GM19043 (cell line): ENCODE measurements around the gene CHCHD6.

Source experiments
- ATAC-seq: cut with Tn5 transposase; IDR thresholded peaks from one replicate; pipeline ENCODE4 v1.9.1; 2021; ENCODE audit warnings: low read depth; ENCODE audit not compliant: unreplicated experiment

The CHCHD6 gene

GRCh38 chr3:126965526-126966080, 261.6 kb downstream of the CHCHD6 start:
- no peak for ATAC-seq

GRCh38 chr3:126967386-126967785, 263.3 kb downstream of the CHCHD6 start:
- ATAC-seq, result no peak

- no peak for ATAC-seq
Measured at GRCh38 chr3:126968391-126969390, 264.7 kb downstream of the CHCHD6 start.

GRCh38 chr3:126969586-126969985, 265.5 kb downstream of the CHCHD6 start:
- ATAC-seq, result no peak

GRCh38 chr3:126970101-126970500, 266.1 kb downstream of the CHCHD6 start:
- no peak for ATAC-seq

- ATAC-seq, result no peak
Measured at GRCh38 chr3:126970921-126971320, 266.9 kb downstream of the CHCHD6 start.

- ATAC-seq, result no peak
Measured at GRCh38 chr3:126971891-126972351, 267.9 kb downstream of the CHCHD6 start.

- no peak for ATAC-seq
Measured at GRCh38 chr3:126972866-126973265, 268.8 kb downstream of the CHCHD6 start.

GRCh38 chr3:126973814-126974213, 269.8 kb downstream of the CHCHD6 start:
- no peak for ATAC-seq

- no peak for ATAC-seq
Measured at GRCh38 chr3:126974756-126975155, 270.7 kb downstream of the CHCHD6 start.

- ATAC-seq, result no peak
Measured at GRCh38 chr3:126976906-126977305, 272.9 kb downstream of the CHCHD6 start.

- no peak for ATAC-seq
Measured at GRCh38 chr3:126977821-126978220, 273.8 kb downstream of the CHCHD6 start.

GRCh38 chr3:126978291-126978690, 274.3 kb downstream of the CHCHD6 start:
- no peak for ATAC-seq

- ATAC-seq, result no peak
Measured at GRCh38 chr3:126979046-126979628, 275.1 kb downstream of the CHCHD6 start.

- ATAC-seq, result no peak
Measured at GRCh38 chr3:126980266-126980811, 276.3 kb downstream of the CHCHD6 start.

GRCh38 chr3:126982126-126982470, 278.1 kb downstream of the CHCHD6 start:
- ATAC-seq, result peak; percentile 22

GRCh38 chr3:126982471-126983175, 278.6 kb downstream of the CHCHD6 start, which contains the start of gene PLXNA1:
Gene PLXNA1 (plus strand): TSS chr3:126983115. CDS start chr3:126988594, 5,479 bp downstream.
- peak; percentile 56 for ATAC-seq

- no peak for ATAC-seq
Measured at GRCh38 chr3:126983276-126983652, 279.2 kb downstream of the CHCHD6 start.

- no peak for ATAC-seq
Measured at GRCh38 chr3:126983653-126984390, 279.8 kb downstream of the CHCHD6 start.
